CD8-positive, alpha-beta memory T cell (primary cell): ENCODE results near the gene FBLIM1. TPM values are rescaled to one million over a fixed set of nuclear protein-coding genes. Genes with fewer than 3 reads are reported as not detected.
A peak's percentile ranks its signal among the peaks of the same experiment; 100 is the strongest.

Experiments used
- CTCF ChIA-PET: fragments of 350-600 bp; sonication (Branson Sonifier 250); formaldehyde crosslinking; loops from one replicate; lab custom pipeline; 2021; ENCODE audit warnings: antibody characterized with exemption; lab: Charles Lee
- POLR2A ChIA-PET: fragments of 350-600 bp; sonication (Branson Sonifier 250); formaldehyde crosslinking; loops from one replicate; lab custom pipeline; 2021; ENCODE audit warnings: antibody characterized with exemption; lab: Charles Lee
- DNase-seq, 5 donors: peaks; one replicate each; pipeline versions ENCODE4 v3.0.0 to v3.0.0-alpha.2; 2020 to 2022; ENCODE audit warnings: mixed read lengths in 1 of 5
- H3K27ac ChIP-seq: one replicate; pipeline ENCODE4 v1.7.0; 2013; ENCODE audit warnings: low read depth, mild to moderate bottlenecking, low read length, moderate library complexity
- H3K27me3 ChIP-seq: 2 replicates; pipeline ENCODE4 v1.7.0; 2013; ENCODE audit warnings: low read length, mild to moderate bottlenecking; ENCODE audit not compliant: insufficient read depth, poor library complexity, severe bottlenecking
- H3K36me3 ChIP-seq: 2 replicates; pipeline ENCODE4 v1.7.0; 2013; ENCODE audit warnings: mild to moderate bottlenecking, low read length, moderate library complexity; ENCODE audit not compliant: insufficient read depth
- H3K4me1 ChIP-seq: 2 replicates; pipeline ENCODE4 v1.7.0; 2013; ENCODE audit warnings: mild to moderate bottlenecking, low read length, moderate library complexity; ENCODE audit not compliant: insufficient read depth
- H3K4me3 ChIP-seq: 2 replicates; pipeline ENCODE4 v1.7.0; 2013; ENCODE audit warnings: mild to moderate bottlenecking, low read length
- H3K9me3 ChIP-seq: 2 replicates; pipeline ENCODE4 v1.7.0; 2013; ENCODE audit warnings: mild to moderate bottlenecking, low read length
- H3K27ac Mint-ChIP-seq, 8 donors: one replicate each; pipeline ENCODE4 v1.8.0; 2020 to 2021; ENCODE audit warnings: mixed read lengths in 8 of 8, mild to moderate bottlenecking in 6 of 8, inconsistent platforms in 3 of 8, moderate library complexity in 3 of 8
- H3K27me3 Mint-ChIP-seq, 2 donors: one replicate each; pipeline ENCODE4 v1.8.0; 2020 to 2021; ENCODE audit warnings: mixed read lengths in 2 of 2, mild to moderate bottlenecking in 1 of 2, moderate library complexity in 1 of 2
- H3K36me3 Mint-ChIP-seq, 3 donors: one replicate each; pipeline ENCODE4 v1.8.0; 2020 to 2021; ENCODE audit warnings: mixed read lengths in 3 of 3, inconsistent platforms in 1 of 3, mild to moderate bottlenecking in 1 of 3
- H3K4me1 Mint-ChIP-seq, 3 donors: one replicate each; pipeline ENCODE4 v1.8.0; 2020 to 2021; ENCODE audit warnings: mixed read lengths in 3 of 3, inconsistent platforms in 1 of 3, mild to moderate bottlenecking in 1 of 3
- H3K4me3 Mint-ChIP-seq, 7 donors: one replicate each; pipeline ENCODE4 v1.8.0; 2020 to 2021; ENCODE audit warnings: mixed read lengths in 7 of 7, mild to moderate bottlenecking in 6 of 7, moderate library complexity in 4 of 7, inconsistent platforms in 2 of 7
- H3K9me3 Mint-ChIP-seq, 5 donors: one replicate each; pipeline ENCODE4 v1.8.0; 2020 to 2022; ENCODE audit warnings: mixed read lengths in 5 of 5, mild to moderate bottlenecking in 3 of 5, moderate library complexity in 2 of 5, inconsistent platforms in 1 of 5
- polyA plus RNA-seq: library from polyadenylated mRNA; unstranded; fragments of 300-500 nt; fragmentation: Illumina TruSeq; gene quantifications from one replicate; pipeline ENCODE4 v1.2.3, GENCODE V29; 2021
- total RNA-seq, 2 experiments: library from RNA; stranded (reverse); gene quantifications; one replicate each; pipeline ENCODE4 v1.2.3, GENCODE V29; 2021

Gene FBLIM1
- total and polyA plus RNA-seq, 3 experiments from 2014 or later, result not detected

GRCh38 chr1:15786581-15786980, 28.0 kb downstream of the FBLIM1 start:
- no peak overlapping the region for H3K27ac Mint-ChIP-seq
- no peaks in the 10 kb centered on the region for H3K4me1 ChIP-seq
- no peaks in the 10 kb centered on the region for H3K9me3 ChIP-seq
- H3K27me3 ChIP-seq, result no peaks in the 10 kb centered on the region
- H3K9me3 Mint-ChIP-seq, result no peaks in the 10 kb centered on the region
- H3K27me3 Mint-ChIP-seq, result peaks cover 2 to 20% of the 10 kb centered on the region in 2 donors
- H3K36me3 ChIP-seq, result no peaks in the 10 kb centered on the region
- H3K27ac ChIP-seq, result no peak overlapping the region
- no peaks in the 10 kb centered on the region for H3K36me3 Mint-ChIP-seq
- no peak for DNase-seq
- peaks cover 0 to 5% (median 0%) of the 10 kb centered on the region in 3 donors for H3K4me1 Mint-ChIP-seq
- H3K4me3 ChIP-seq, result no peak overlapping the region
- ChIA-PET POLR2A (no interaction called here), CTCF (interaction anchor here (1.7 kb wide), 1 partner anchor 9 kb away, joined by 4 read pairs; no protein-coding TSS in a partner anchor)
- H3K4me3 Mint-ChIP-seq, result no peak overlapping the region

- Mint-ChIP-seq H3K4me1 (peaks cover 2 to 9% (median 4%) of the 10 kb centered on the region in 3 donors), H3K4me3 (no peak overlapping the region)
Measured at GRCh38 chr1:15788624-15789301, 30.2 kb downstream of the FBLIM1 start.

GRCh38 chr1:15796086-15796462, 37.5 kb downstream of the FBLIM1 start:
- Histone ChIP-seq H3K36me3 (no peaks in the 10 kb centered on the region), H3K9me3 (no peaks in the 10 kb centered on the region), H3K27ac (peak overlapping the region; percentile 54), H3K4me3 (no peak overlapping the region), H3K27me3 (no peaks in the 10 kb centered on the region), H3K4me1 (no peaks in the 10 kb centered on the region)
- POLR2A ChIA-PET, result no interaction called here
- no peaks in the 10 kb centered on the region for H3K9me3 Mint-ChIP-seq
- no peak for DNase-seq
- H3K27me3 Mint-ChIP-seq, result peaks cover 3 to 12% of the 10 kb centered on the region in 2 donors
- no peaks in the 10 kb centered on the region for H3K36me3 Mint-ChIP-seq
- H3K4me1 Mint-ChIP-seq, result peaks cover 2 to 4% (median 4%) of the 10 kb centered on the region in 3 donors
- no peak overlapping the region for H3K4me3 Mint-ChIP-seq
- CTCF ChIA-PET, result interaction anchor here (0.6 to 1.6 kb wide), 5 partner anchors 9 to 565 kb away, joined by 3 to 4 read pairs (median 3); no protein-coding TSS in a partner anchor
- no peak overlapping the region for H3K27ac Mint-ChIP-seq

More at GRCh38 chr1:15788624-15789301, 30.2 kb downstream of the FBLIM1 start:
- H3K27ac Mint-ChIP-seq, result no peak overlapping the region
- no peak for DNase-seq
- H3K36me3 Mint-ChIP-seq, result no peaks in the 10 kb centered on the region
- H3K9me3 ChIP-seq, result no peaks in the 10 kb centered on the region
- no peak overlapping the region for H3K27ac ChIP-seq
- POLR2A ChIA-PET, result no interaction called here
- H3K4me3 ChIP-seq, result no peak overlapping the region
- no peaks in the 10 kb centered on the region for H3K27me3 ChIP-seq
- no peaks in the 10 kb centered on the region for H3K36me3 ChIP-seq
- CTCF ChIA-PET, result no interaction called here
- no peaks in the 10 kb centered on the region for H3K4me1 ChIP-seq
- H3K27me3 Mint-ChIP-seq, result peaks cover 3 to 24% of the 10 kb centered on the region in 2 donors
- H3K9me3 Mint-ChIP-seq, result no peaks in the 10 kb centered on the region

- Mint-ChIP-seq H3K27ac (no peak overlapping the region), H3K27me3 (peaks cover 5 to 11% of the 10 kb centered on the region in 2 donors), H3K4me3 (peak overlapping the region in 1 of 7 donors; percentile 35), H3K9me3 (no peaks in the 10 kb centered on the region), H3K4me1 (no peaks in the 10 kb centered on the region), H3K36me3 (no peaks in the 10 kb centered on the region)
- no peak overlapping the region for H3K4me3 ChIP-seq
- no peaks in the 10 kb centered on the region for H3K36me3 ChIP-seq
- no peaks in the 10 kb centered on the region for H3K27me3 ChIP-seq
- no peak for DNase-seq
- CTCF ChIA-PET, result no interaction called here
- no peaks in the 10 kb centered on the region for H3K4me1 ChIP-seq
- H3K27ac ChIP-seq, result no peak overlapping the region
- POLR2A ChIA-PET, result interaction anchor here (0.5 kb wide), 1 partner anchor 243 kb away, joined by 4 read pairs; no protein-coding TSS in a partner anchor
- H3K9me3 ChIP-seq, result no peaks in the 10 kb centered on the region
Measured at GRCh38 chr1:15797614-15798390, 39.2 kb downstream of the FBLIM1 start.

GRCh38 chr1:15799004-15799867, 40.6 kb downstream of the FBLIM1 start:
- Mint-ChIP-seq H3K4me3 (no peak overlapping the region), H3K27me3 (peaks cover 8 to 15% of the 10 kb centered on the region in 2 donors), H3K27ac (no peak overlapping the region), H3K9me3 (no peaks in the 10 kb centered on the region), H3K36me3 (no peaks in the 10 kb centered on the region), H3K4me1 (peaks cover 0 to 3% (median 0%) of the 10 kb centered on the region in 3 donors)
- Histone ChIP-seq H3K27ac (no peak overlapping the region), H3K9me3 (no peaks in the 10 kb centered on the region), H3K4me3 (no peak overlapping the region), H3K27me3 (no peaks in the 10 kb centered on the region), H3K36me3 (no peaks in the 10 kb centered on the region), H3K4me1 (no peaks in the 10 kb centered on the region)
- ChIA-PET POLR2A (no interaction called here), CTCF (no interaction called here)
- DNase-seq, result no peak

- no peaks in the 10 kb centered on the region for H3K36me3 Mint-ChIP-seq
- H3K4me3 Mint-ChIP-seq, result no peak overlapping the region
- Histone ChIP-seq H3K4me3 (no peak overlapping the region), H3K36me3 (no peaks in the 10 kb centered on the region), H3K27me3 (no peaks in the 10 kb centered on the region), H3K9me3 (no peaks in the 10 kb centered on the region), H3K4me1 (no peaks in the 10 kb centered on the region), H3K27ac (no peak overlapping the region)
- peaks cover 8 to 15% of the 10 kb centered on the region in 2 donors for H3K27me3 Mint-ChIP-seq
- ChIA-PET CTCF (interaction anchor here (1.4 kb wide), 1 partner anchor 8 kb away, joined by 3 read pairs; no protein-coding TSS in a partner anchor), POLR2A (no interaction called here)
- H3K4me1 Mint-ChIP-seq, result peaks cover 0 to 3% (median 0%) of the 10 kb centered on the region in 3 donors
- DNase-seq, result no peak
- H3K9me3 Mint-ChIP-seq, result no peaks in the 10 kb centered on the region
- no peak overlapping the region for H3K27ac Mint-ChIP-seq
Measured at GRCh38 chr1:15799928-15800835, 41.6 kb downstream of the FBLIM1 start.
